ENCODE measurements around the gene ADRA2B. TPM values are rescaled to one million over a fixed set of nuclear protein-coding genes. Genes with fewer than 3 reads are reported as not detected.
A peak's percentile ranks its signal among the peaks of the same experiment; 100 is the strongest.
"Not testable (repeated sequence)": the region's sequence is repeated elsewhere in the genome, so short reads cannot be mapped to it uniquely, and the experiment has no call there.

ADRA2B gene
- total RNA-seq, 3 donors from 2014 or later = 0.40 to 0.57 (median 0.40) TPM

DNA sequence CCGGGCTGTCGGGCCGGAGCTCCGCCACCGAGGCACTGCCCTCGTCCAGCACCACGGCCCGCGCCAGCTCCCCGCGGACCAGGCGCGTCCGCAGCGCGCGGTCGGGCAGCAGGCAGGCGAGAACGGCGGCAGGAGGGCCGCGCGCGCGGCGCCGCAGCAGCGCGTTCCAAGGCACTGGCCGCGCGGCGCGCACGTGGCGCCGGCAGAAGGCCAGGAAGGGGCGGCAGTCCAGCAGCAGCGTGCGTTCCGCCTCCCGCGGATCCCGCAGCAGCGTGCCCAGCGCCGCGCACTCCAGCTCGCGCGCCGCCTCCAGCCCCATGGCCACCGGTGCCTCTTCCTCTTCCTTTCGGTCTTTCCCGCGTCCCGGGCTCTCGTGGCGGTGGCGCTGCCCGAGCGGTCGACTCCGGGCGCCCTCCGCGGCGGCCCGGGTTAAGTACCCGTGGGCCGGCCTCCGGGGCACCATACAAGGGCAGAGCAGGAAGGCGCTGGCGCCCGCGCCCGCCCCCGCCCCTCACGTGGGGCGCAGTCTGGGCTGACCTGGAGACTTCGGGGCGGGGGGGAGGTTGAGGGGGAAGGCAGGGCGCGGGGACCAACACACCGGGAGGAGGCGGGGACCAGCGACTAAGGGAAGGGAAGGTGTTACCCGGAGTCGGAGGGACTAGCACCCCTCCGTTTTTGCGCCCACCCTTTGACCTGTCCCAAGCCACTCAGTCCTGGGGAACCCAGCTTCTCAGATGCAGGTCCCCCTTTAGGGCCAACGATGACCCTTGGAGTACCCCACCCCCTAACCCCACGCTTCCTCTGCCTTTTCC is 28.9 kb upstream of the ADRA2B start, which contains the start of gene DUSP2:
Gene DUSP2 (minus strand): TSS at position 405 of the 812 bp plus-strand sequence. CDS start 86 bp downstream, at position 319.
- peak; percentile 64 to 65 for ATAC-seq
- H3K36me3 Mint-ChIP-seq (ENCODE audit: insufficient read depth) = peaks cover 28% of the 10 kb centered on the region
- DNase-seq = peak; percentile 92
- H3K27me3 Mint-ChIP-seq (ENCODE audit: low read depth) = no peaks in the 10 kb centered on the region
- H3K4me1 Mint-ChIP-seq (ENCODE audit: low read depth) = peaks cover 50% of the 10 kb centered on the region
- peak within 1 kb of the TSS; percentile 97 for H3K4me3 Mint-ChIP-seq
- no peaks in the 10 kb centered on the region for H3K9me3 Mint-ChIP-seq

GRCh38 chr2:96144481-96145035 is 28.2 kb upstream of the ADRA2B start:
- H3K9me3 Mint-ChIP-seq = no peaks in the 10 kb centered on the region
- peaks cover 45% of the 10 kb centered on the region for H3K4me1 Mint-ChIP-seq (ENCODE audit: low read depth)
- peak; percentile 55 for DNase-seq
- no peaks in the 10 kb centered on the region for H3K27me3 Mint-ChIP-seq (ENCODE audit: low read depth)
- peak overlapping the region; percentile 97 for H3K4me3 Mint-ChIP-seq
- ATAC-seq = peak in 1 of 2 donors; percentile 1
- H3K36me3 Mint-ChIP-seq (ENCODE audit: insufficient read depth) = peaks cover 28% of the 10 kb centered on the region

DNA sequence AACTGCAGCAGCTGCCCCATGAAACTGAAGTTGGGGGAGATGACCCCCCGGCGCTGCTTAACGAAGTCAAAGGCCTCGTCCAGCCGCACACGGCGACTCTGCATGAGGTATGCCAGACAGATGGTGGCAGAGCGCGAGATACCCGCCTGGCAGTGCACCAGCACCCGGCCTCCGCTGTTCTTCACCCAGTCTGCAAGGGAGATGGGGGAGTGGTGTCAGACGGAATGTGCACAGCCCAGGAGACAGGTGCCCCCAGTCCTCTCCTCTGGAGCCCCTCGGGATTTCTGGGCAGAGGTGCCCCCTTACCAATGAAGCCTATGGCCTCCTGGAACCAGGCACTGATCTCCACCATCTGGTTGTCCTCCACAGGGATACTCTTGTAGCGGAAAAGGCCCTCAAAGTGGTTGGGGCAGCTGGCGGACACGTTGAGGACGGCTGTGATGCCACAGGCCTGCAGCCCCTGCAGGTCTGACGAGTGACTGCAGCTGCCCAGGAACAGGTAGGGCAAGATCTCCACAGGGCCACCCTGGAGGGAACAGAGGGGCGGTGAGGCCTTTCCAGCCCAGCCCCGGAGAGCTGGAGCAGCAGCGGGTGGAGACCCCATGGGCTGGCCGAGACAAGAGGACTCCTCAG is 27.6 kb upstream of the ADRA2B start:
- DNase-seq = peak; percentile 40
- no peak for ATAC-seq
- Mint-ChIP-seq H3K27me3 (ENCODE audit: low read depth) (no peaks in the 10 kb centered on the region), H3K36me3 (ENCODE audit: insufficient read depth) (peaks cover 28% of the 10 kb centered on the region), H3K4me3 (peak overlapping the region; percentile 97), H3K4me1 (ENCODE audit: low read depth) (peaks cover 44% of the 10 kb centered on the region), H3K9me3 (no peaks in the 10 kb centered on the region)

- no peaks in the 10 kb centered on the region for H3K9me3 Mint-ChIP-seq
- ATAC-seq (no peak), DNase-seq (peak; percentile 45)
- no peaks in the 10 kb centered on the region for H3K27me3 Mint-ChIP-seq (ENCODE audit: low read depth)
- peaks cover 42% of the 10 kb centered on the region for H3K4me1 Mint-ChIP-seq (ENCODE audit: low read depth)
- H3K4me3 Mint-ChIP-seq = peak overlapping the region; percentile 97
- H3K36me3 Mint-ChIP-seq (ENCODE audit: insufficient read depth) = peaks cover 28% of the 10 kb centered on the region
Measured at GRCh38 chr2:96143231-96143847, 27.0 kb upstream of the ADRA2B start.

DNA sequence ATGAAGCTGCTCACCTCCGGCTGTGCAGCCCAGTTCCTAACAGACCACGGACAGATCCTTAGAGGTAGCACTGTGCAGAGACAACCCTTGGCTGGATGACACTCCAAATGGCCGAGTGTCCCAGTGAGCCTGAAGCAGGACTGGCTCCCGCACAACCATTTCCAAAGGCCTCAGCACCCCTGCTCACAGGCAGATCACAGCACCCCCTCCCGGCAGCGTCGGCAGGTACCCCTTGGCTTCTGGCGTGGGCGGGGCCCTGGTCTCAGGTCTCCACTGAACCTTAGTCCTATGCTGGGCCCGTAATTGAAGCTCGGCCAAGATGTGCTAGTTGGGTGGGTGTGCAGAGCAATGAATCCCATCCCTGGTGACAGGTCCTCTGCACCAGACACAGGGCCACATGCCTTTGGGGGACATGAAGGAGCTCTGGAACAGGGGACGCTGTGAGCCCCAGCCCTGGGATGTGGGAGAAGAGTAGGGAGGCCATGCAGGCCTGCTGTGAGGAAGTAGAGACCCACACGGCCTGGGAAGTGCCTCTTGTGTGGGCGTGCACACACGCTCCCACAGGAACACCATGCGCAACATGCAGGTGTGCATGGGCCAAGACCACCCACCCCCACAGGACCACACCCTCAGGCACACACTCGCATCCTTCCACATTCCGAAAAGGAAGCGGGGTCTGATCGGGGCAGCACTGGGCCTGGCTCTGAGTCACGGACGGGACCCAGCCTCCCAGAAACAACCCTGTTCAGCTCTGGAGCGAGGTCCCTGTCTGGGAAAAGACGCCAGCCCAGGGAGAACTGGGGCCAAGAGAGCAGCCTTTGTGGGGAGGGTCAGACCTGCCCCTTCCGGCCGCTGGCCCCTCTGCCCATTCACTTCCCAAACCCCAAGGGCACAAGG is 26.1 kb upstream of the ADRA2B start:
- H3K36me3 Mint-ChIP-seq (ENCODE audit: insufficient read depth) = peaks cover 28% of the 10 kb centered on the region
- no peaks in the 10 kb centered on the region for H3K9me3 Mint-ChIP-seq
- ATAC-seq (peak in 1 of 2 donors; percentile 2), DNase-seq (peak; percentile 74)
- peak overlapping the region; percentile 97 for H3K4me3 Mint-ChIP-seq
- H3K27me3 Mint-ChIP-seq (ENCODE audit: low read depth) = no peaks in the 10 kb centered on the region
- peaks cover 36% of the 10 kb centered on the region for H3K4me1 Mint-ChIP-seq (ENCODE audit: low read depth)

DNA sequence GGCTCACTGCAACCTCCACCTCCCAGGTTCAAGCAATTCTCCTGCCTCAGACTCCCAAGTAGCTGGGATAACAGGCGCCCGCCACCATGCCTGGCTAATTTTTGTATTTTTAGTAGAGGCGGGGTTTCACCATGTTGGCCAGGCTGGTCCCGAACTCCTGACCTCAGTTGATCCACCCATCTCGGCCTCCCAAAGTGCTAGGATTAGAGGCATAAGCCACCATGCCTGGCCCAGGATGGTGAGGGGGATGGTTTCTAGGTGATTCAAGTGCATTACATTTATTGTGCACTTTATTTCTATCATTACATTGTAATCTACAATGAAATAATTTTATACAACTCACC is 25.2 kb upstream of the ADRA2B start:
- not testable (repeated sequence) for H3K27me3 Mint-ChIP-seq (ENCODE audit: low read depth); ATAC-seq; H3K9me3 Mint-ChIP-seq; DNase-seq
- H3K36me3 Mint-ChIP-seq (ENCODE audit: insufficient read depth) = peaks cover 28% of the 10 kb centered on the region
- peak overlapping the region; percentile 97 for H3K4me3 Mint-ChIP-seq
- H3K4me1 Mint-ChIP-seq (ENCODE audit: low read depth) = peaks cover 27% of the 10 kb centered on the region

DNA sequence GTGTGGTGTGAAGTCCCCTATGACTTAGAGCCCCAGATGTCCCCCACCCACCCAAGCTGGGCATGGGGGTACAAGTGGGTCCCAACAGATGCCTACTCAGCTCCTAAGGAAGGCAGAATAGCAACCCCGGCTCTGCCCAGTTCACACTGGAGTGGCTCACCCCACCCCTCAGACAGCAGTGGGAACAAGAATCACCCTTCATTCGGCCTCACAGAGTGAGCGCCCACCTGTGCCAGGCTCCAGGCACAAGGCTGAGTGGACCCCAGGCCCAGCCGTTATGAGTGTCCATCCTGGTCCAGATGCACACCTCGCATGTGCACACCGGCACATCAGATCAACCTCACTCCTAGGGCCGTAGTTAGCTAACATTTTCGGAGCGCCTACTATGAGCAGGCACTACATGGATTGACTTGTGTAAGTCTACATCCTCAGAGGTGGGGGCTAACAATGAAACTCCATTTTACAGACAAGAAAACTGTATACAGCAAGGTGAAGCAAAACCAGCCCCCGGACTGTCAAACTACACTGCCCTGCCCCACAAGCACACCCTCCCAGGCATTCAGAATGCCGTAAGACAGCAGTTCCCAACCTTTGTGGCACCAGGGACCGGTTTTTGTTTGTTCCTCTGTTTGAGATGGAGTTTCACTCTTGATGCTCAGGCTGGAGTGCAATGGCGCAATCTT is 24.7 kb upstream of the ADRA2B start:
- no peak for ATAC-seq
- Mint-ChIP-seq H3K27me3 (ENCODE audit: low read depth) (no peaks in the 10 kb centered on the region), H3K36me3 (ENCODE audit: insufficient read depth) (peaks cover 28% of the 10 kb centered on the region), H3K4me1 (ENCODE audit: low read depth) (peaks cover 24% of the 10 kb centered on the region), H3K9me3 (no peaks in the 10 kb centered on the region), H3K4me3 (peak overlapping the region; percentile 97)
- DNase-seq = no peak

- Mint-ChIP-seq H3K4me1 (ENCODE audit: low read depth) (peaks cover 20% of the 10 kb centered on the region), H3K27me3 (ENCODE audit: low read depth) (no peaks in the 10 kb centered on the region), H3K36me3 (ENCODE audit: insufficient read depth) (peaks cover 28% of the 10 kb centered on the region), H3K9me3 (no peaks in the 10 kb centered on the region), H3K4me3 (no peak overlapping the region)
- DNase-seq = no peak
- ATAC-seq = no peak
Measured at GRCh38 chr2:96139181-96139758, 22.9 kb upstream of the ADRA2B start.

- H3K36me3 Mint-ChIP-seq (ENCODE audit: insufficient read depth) = peaks cover 21% of the 10 kb centered on the region
- no peaks in the 10 kb centered on the region for H3K9me3 Mint-ChIP-seq
- ATAC-seq (peak; percentile 36 to 54), DNase-seq (peak; percentile 65)
- H3K4me3 Mint-ChIP-seq = no peak within 1 kb of the TSS
- H3K4me1 Mint-ChIP-seq (ENCODE audit: low read depth) = peaks cover 20% of the 10 kb centered on the region
- no peaks in the 10 kb centered on the region for H3K27me3 Mint-ChIP-seq (ENCODE audit: low read depth)
Measured at GRCh38 chr2:96138179-96139145, 22.1 kb upstream of the ADRA2B start, which contains the start of gene ASTL. ASTL (minus strand) TSS chr2:96138502; CDS start chr2:96138436, 66 bp downstream.

- H3K36me3 Mint-ChIP-seq (ENCODE audit: insufficient read depth) = peaks cover 15% of the 10 kb centered on the region
- peaks cover 17% of the 10 kb centered on the region for H3K4me1 Mint-ChIP-seq (ENCODE audit: low read depth)
- no peaks in the 10 kb centered on the region for H3K27me3 Mint-ChIP-seq (ENCODE audit: low read depth)
- no peak overlapping the region for H3K4me3 Mint-ChIP-seq
- no peaks in the 10 kb centered on the region for H3K9me3 Mint-ChIP-seq
- no peak for DNase-seq
- no peak for ATAC-seq
Measured at GRCh38 chr2:96137321-96138178, 21.2 kb upstream of the ADRA2B start.

DNA sequence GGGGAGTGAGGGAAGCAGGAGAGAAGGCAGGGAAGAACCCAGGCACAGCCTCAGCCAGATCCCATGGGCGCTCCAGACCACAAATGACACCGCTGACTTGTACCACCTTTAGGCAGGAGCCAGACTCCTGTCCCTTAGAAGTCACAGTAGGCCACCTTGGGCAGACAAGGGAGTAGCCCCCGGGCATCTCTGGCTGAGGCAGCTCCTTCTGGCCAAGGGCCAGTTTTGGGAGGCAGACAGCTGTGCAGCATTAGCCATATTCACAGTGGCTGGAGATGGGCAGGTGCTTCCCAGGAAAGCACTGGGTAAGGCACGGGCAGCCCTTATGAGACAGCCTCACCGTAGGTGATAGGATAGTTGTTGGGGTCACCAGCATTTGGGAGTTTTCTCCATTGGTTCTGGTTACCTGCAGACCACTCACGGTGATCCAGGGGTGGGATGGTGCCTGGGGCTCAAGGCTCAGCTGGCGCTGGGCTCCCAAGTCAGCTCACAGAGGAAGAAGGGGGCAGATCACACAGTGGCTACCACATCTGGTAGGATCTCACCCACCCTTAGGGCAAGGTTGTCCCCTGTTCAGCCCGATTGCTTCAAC is 19.9 kb upstream of the ADRA2B start:
- no peaks in the 10 kb centered on the region for H3K9me3 Mint-ChIP-seq
- peaks cover 9% of the 10 kb centered on the region for H3K36me3 Mint-ChIP-seq (ENCODE audit: insufficient read depth)
- no peak for ATAC-seq
- peaks cover 18% of the 10 kb centered on the region for H3K4me1 Mint-ChIP-seq (ENCODE audit: low read depth)
- H3K4me3 Mint-ChIP-seq = no peak overlapping the region
- no peak for DNase-seq
- no peaks in the 10 kb centered on the region for H3K27me3 Mint-ChIP-seq (ENCODE audit: low read depth)

Measured in activated T-cell treated with anti-CD3 and anti-CD28 coated beads, Interleukin-2, amount 50 U/mL, for 4 hours (primary cell).